HG02970 (cell line): ENCODE data around the gene TMEM270.
"Not testable (repeated sequence)": the region's sequence is repeated elsewhere in the genome, so short reads cannot be mapped to it uniquely, and the experiment has no call there.

Source experiments
- ATAC-seq: cut with Tn5 transposase; IDR thresholded peaks from one replicate; pipeline ENCODE4 v1.9.1; 2021; ENCODE audit warnings: mild to moderate bottlenecking, moderate library complexity, moderate number of reproducible peaks; ENCODE audit not compliant: unreplicated experiment, low FRiP score

Gene TMEM270

GRCh38 chr7:73860859-73861258 is at the start of gene TMEM270:
Gene TMEM270, plus strand, starts transcription at chr7:73861159. Its CDS starts 36 bp downstream, at chr7:73861195.
- no peak for ATAC-seq

GRCh38 chr7:73811760-73812168 is 49.2 kb upstream of the TMEM270 start:
- no peak for ATAC-seq

- ATAC-seq, result no peak
These were observed 48.0 kb upstream of the TMEM270 start for GRCh38 chr7:73812996-73813395.

GRCh38 chr7:73815436-73815835 is 45.5 kb upstream of the TMEM270 start:
- ATAC-seq, result no peak

- no peak for ATAC-seq
These were observed 43.8 kb upstream of the TMEM270 start for GRCh38 chr7:73817121-73817520.

GRCh38 chr7:73820013-73820412 is 40.9 kb upstream of the TMEM270 start:
- no peak for ATAC-seq

GRCh38 chr7:73821597-73822285 is 39.2 kb upstream of the TMEM270 start:
- not testable (repeated sequence) for ATAC-seq

GRCh38 chr7:73822319-73823173 is 38.4 kb upstream of the TMEM270 start:
- no peak for ATAC-seq

GRCh38 chr7:73823257-73823656 is 37.7 kb upstream of the TMEM270 start:
- no peak for ATAC-seq

GRCh38 chr7:73823873-73824592 is 36.9 kb upstream of the TMEM270 start:
- no peak for ATAC-seq

- no peak for ATAC-seq
These were observed 36.0 kb upstream of the TMEM270 start for GRCh38 chr7:73824986-73825385.

- no peak for ATAC-seq
These were observed 33.3 kb upstream of the TMEM270 start for GRCh38 chr7:73827567-73828106.

GRCh38 chr7:73828107-73828803 is 32.7 kb upstream of the TMEM270 start:
- ATAC-seq, result no peak

GRCh38 chr7:73828972-73829371 is 32.0 kb upstream of the TMEM270 start:
- ATAC-seq, result no peak

GRCh38 chr7:73829505-73829904 is 31.5 kb upstream of the TMEM270 start:
- no peak for ATAC-seq

- ATAC-seq, result no peak
These were observed 30.9 kb upstream of the TMEM270 start for GRCh38 chr7:73829921-73830680.

GRCh38 chr7:73830681-73831583 is 30.0 kb upstream of the TMEM270 start, which contains the start of gene CLDN4:
Gene CLDN4, plus strand, starts transcription at chr7:73830996. Its CDS starts 206 bp downstream, at chr7:73831202.
- ATAC-seq, result no peak

GRCh38 chr7:73831584-73831833 is 29.4 kb upstream of the TMEM270 start:
- no peak for ATAC-seq
